Breast epithelium (tissue), 3 donors: ENCODE data around the gene TP53BP1.

Experiments used
- POLR2AphosphoS5 ChIP-seq, 3 donors: sonication (generic); formaldehyde crosslinking; IDR thresholded peaks; one replicate each; pipeline ENCODE4 v1.6.1; 2017; ENCODE audit warnings: antibody characterized with exemption in 3 of 3
- TF ChIP-seq, protein P1 (sequence below), 3 donors: fragments of 450-650 bp; IDR thresholded peaks; one replicate each; pipeline ENCODE4 v1.5.1; 2016 to 2017; ENCODE audit warnings: antibody characterized with exemption in 3 of 3, mild to moderate bottlenecking in 3 of 3, moderate library complexity in 3 of 3

DNA sequence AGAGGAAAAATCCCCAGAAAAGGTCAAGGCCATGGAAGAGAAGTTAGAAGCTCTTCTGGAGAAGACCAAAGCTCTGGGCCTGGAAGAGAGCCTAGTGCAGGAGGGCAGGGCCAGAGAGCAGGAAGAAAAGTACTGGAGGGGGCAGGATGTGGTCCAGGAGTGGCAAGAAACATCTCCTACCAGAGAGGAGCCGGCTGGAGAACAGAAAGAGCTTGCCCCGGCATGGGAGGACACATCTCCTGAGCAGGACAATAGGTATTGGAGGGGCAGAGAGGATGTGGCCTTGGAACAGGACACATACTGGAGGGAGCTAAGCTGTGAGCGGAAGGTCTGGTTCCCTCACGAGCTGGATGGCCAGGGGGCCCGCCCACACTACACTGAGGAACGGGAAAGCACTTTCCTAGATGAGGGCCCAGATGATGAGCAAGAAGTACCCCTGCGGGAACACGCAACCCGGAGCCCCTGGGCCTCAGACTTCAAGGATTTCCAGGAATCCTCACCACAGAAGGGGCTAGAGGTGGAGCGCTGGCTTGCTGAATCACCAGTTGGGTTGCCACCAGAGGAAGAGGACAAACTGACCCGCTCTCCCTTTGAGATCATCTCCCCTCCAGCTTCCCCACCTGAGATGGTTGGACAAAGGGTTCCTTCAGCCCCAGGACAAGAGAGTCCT, 33.4 kb upstream of the TP53BP1 start:
- TF ChIP-seq, protein P1, sequence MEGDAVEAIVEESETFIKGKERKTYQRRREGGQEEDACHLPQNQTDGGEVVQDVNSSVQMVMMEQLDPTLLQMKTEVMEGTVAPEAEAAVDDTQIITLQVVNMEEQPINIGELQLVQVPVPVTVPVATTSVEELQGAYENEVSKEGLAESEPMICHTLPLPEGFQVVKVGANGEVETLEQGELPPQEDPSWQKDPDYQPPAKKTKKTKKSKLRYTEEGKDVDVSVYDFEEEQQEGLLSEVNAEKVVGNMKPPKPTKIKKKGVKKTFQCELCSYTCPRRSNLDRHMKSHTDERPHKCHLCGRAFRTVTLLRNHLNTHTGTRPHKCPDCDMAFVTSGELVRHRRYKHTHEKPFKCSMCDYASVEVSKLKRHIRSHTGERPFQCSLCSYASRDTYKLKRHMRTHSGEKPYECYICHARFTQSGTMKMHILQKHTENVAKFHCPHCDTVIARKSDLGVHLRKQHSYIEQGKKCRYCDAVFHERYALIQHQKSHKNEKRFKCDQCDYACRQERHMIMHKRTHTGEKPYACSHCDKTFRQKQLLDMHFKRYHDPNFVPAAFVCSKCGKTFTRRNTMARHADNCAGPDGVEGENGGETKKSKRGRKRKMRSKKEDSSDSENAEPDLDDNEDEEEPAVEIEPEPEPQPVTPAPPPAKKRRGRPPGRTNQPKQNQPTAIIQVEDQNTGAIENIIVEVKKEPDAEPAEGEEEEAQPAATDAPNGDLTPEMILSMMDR (IDR thresholded peaks at IDR 0.05) = no peak
- TF ChIP-seq POLR2AphosphoS5 (IDR thresholded peaks at IDR 0.05) = no peak
